ENCODE data around the gene ALDH1A3.

DNA sequence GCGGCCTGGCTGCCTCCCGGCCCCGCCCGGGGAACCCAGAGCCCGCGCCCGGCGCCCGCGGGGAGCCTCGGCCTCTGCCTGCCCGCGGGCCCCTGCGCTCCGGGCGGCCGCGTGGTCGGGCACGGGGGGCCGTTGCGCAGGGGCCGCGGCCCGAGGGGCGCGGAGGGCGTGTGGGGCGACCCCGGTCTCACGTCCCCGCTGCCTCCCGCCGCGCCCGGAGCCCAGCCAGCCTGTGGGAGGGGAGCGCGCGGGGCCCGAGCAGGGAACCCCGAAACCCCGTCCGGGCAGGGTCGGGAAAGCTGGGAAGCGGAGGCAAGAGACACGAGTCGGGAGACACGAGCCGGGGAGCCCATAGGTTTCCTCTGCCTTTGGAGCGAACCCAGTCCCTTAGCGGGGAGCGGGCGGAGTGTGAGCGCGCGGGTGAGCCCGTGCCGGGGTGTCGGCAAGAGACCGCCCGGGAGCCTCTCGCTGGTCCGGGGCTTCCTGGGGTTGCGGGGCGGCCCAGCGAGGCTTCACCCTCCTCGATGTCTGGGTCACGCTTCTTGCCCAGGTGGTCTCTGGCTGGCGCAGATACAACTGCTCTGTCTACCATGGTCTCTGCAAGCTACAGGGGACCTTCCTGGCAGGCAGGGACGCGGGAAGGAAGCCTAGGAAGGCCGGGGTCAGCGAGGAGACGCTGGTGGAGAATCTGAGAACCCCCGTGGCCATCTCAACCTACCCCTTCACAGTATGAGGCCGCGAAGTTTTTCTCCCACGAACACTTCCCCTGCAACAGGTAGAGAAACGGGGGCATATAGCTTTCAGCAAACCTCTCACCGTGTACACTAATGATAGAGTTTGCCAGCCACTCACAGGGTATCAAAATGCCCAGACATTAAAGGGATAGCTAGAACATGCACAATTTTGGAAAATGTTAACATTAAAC is 40.1 kb downstream of the ALDH1A3 start:
- TF ChIP-seq POLR2A (IDR thresholded peaks at IDR 0.05; ENCODE audit: low read length), result no peak
- TF ChIP-seq GATA1 (IDR thresholded peaks at IDR 0.05; ENCODE audit: low read depth, low read length), result no peak

Measured in erythroblast (primary cell).